Fibroblast of skin of left quadriceps (primary cell): ENCODE data around the gene SPACDR.
"Not testable (repeated sequence)": the region's sequence is repeated elsewhere in the genome, so short reads cannot be mapped to it uniquely, and the experiment has no call there.

Experiments
- DNase-seq, 2 experiments: peaks; one replicate each; pipeline ENCODE4 v3.0.0-alpha.2; 2013; ENCODE audit warnings: low read depth in 2 of 2

SPACDR gene

GRCh38 chr7:100466653-100467605 is 2.9 kb upstream of the SPACDR start:
- DNase-seq, result no peak

GRCh38 chr7:100465702-100466311 is 1.7 kb upstream of the SPACDR start:
- no peak for DNase-seq

GRCh38 chr7:100465299-100465698 is 1.2 kb upstream of the SPACDR start:
- DNase-seq, result no peak

GRCh38 chr7:100464791-100465190 is 731 bp upstream of the SPACDR start:
- no peak for DNase-seq

- DNase-seq, result no peak
Measured at GRCh38 chr7:100457033-100457432, 7.0 kb downstream of the SPACDR start.

GRCh38 chr7:100456562-100456961 is 7.5 kb downstream of the SPACDR start:
- no peak for DNase-seq

GRCh38 chr7:100455206-100455605 is 8.9 kb downstream of the SPACDR start:
- DNase-seq, result no peak

GRCh38 chr7:100453854-100454253 is 10.2 kb downstream of the SPACDR start:
- not testable (repeated sequence) for DNase-seq

GRCh38 chr7:100452513-100452912 is 11.5 kb downstream of the SPACDR start:
- no peak for DNase-seq

GRCh38 chr7:100449190-100449795 is 14.8 kb downstream of the SPACDR start:
- DNase-seq, result no peak

GRCh38 chr7:100447363-100447762 is 16.7 kb downstream of the SPACDR start:
- not testable (repeated sequence) for DNase-seq

- DNase-seq, result no peak
Measured at GRCh38 chr7:100446040-100446439, 18.0 kb downstream of the SPACDR start.

GRCh38 chr7:100444311-100445278 is 19.5 kb downstream of the SPACDR start:
- DNase-seq, result no peak

- DNase-seq, result no peak
Measured at GRCh38 chr7:100443096-100443840, 20.8 kb downstream of the SPACDR start.

- DNase-seq, result no peak
Measured at GRCh38 chr7:100441641-100442535, 22.2 kb downstream of the SPACDR start.

- DNase-seq, result not testable (repeated sequence)
Measured at GRCh38 chr7:100439244-100439643, 24.8 kb downstream of the SPACDR start.

- DNase-seq, result not testable (repeated sequence)
Measured at GRCh38 chr7:100438731-100439130, 25.3 kb downstream of the SPACDR start.

GRCh38 chr7:100438172-100438571 is 25.9 kb downstream of the SPACDR start:
- DNase-seq, result no peak
